Stimulated activated CD4-positive, alpha-beta T cell treated with anti-CD3 and anti-CD28 coated beads, Interleukin-4, amount 100 ng/mL, for 24 hours (primary cell): ENCODE data around the gene KCNMA1.
"Not testable (repeated sequence)": the region's sequence is repeated elsewhere in the genome, so short reads cannot be mapped to it uniquely, and the experiment has no call there.

Experiments
- DNase-seq: peaks from one replicate; pipeline ENCODE4 v3.0.0-alpha.2; 2020

Gene KCNMA1

GRCh38 chr10:77602913-77603533 lies 34.6 kb downstream of the KCNMA1 start:
- DNase-seq = no peak

- no peak for DNase-seq
Observed at GRCh38 chr10:77602231-77602912, 35.2 kb downstream of the KCNMA1 start.

DNA sequence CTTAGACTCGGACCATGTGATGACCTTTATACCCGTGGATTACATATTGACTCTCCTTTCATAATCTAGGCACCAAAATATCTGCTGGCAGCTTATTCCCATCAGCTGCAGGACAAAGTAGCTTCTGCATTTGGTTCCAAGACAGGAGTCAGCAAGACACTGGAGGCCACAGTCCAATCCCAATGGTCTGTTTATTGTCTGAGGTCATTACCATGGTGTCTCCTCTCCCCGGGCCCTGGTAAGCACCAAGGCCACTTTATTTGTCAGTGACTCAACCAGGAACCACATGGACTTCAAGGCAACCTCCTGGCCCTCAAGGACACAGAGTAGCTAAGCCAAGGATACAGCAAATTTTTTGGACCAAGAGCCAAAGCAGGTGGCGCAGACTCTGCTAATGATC lies 36.1 kb downstream of the KCNMA1 start:
- DNase-seq = no peak

- no peak for DNase-seq
Observed at GRCh38 chr10:77600640-77601039, 37.0 kb downstream of the KCNMA1 start.

DNA sequence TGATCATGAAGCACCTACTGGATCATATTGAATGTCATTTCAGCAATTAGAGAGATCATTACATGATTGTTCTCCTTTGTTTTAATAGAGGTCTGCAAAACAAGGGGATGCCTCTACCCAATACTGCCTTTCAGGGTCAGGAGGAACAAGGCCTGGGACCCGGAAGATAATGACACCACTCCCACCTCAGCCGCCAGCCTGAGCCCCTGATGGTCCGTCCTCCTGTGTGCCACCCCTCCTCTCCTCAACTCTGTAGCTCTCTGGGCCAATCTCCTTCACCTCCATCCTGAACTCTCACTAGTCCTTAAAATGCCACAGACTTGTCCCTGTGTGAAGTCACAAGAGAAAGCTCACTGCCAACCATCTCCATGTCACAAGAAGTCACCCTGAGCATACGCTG lies 38.0 kb downstream of the KCNMA1 start:
- no peak for DNase-seq

DNA sequence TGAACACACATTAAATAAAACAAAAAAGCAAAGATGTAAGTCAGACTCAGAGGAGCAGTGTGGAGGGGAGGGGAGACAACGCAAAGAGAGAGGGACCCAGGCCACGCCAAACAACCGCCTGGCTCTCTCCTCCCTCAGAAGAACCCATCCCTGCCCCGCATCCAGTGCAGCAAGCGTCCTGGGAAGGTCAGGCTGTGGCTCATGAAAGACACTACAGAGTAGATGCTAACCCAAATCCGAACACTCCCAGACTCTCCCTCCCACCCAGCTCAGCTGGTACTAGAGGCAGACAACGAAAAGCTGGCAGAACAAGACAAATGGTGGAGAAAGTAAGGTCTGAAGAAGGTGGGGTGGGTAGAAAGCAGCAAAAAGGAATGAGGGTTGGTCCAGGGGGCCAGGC lies 39.0 kb downstream of the KCNMA1 start:
- DNase-seq = no peak

GRCh38 chr10:77597560-77597959 lies 40.0 kb downstream of the KCNMA1 start:
- DNase-seq = no peak

GRCh38 chr10:77594471-77594783 lies 43.2 kb downstream of the KCNMA1 start:
- DNase-seq = no peak

DNA sequence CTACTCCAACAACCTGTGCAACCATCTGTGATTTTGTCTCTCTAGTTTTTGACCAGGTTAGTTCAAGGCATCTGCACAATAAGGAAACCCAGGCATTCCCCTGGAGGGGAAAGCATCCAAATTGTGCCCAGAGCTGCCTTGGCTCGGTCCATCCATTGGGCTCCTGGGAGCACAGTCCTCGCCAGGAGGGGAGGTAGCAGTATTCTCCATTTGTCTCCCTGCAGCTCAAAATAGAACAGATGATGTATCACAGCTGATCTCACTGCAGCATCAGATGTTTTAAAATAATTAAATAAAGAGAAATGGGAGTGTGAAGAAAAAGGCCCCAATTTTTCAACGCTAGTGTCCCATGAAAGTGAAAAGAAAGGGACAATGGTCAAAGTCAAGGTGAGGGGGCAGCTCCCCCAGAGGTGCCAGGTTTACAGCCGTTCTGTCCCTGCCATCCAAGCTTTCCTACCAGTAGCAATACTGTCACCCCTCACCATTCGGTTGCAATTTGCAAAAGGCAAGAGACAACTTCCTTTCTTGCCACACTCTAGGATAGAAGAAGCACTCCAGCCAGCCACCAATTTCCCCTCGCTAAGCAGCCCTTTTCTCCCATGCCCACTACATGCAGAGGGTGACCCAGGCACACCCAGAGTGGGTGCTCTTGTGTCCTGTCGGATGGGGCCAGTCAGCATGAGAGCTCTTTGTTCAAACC lies 43.7 kb downstream of the KCNMA1 start:
- DNase-seq = no peak

DNA sequence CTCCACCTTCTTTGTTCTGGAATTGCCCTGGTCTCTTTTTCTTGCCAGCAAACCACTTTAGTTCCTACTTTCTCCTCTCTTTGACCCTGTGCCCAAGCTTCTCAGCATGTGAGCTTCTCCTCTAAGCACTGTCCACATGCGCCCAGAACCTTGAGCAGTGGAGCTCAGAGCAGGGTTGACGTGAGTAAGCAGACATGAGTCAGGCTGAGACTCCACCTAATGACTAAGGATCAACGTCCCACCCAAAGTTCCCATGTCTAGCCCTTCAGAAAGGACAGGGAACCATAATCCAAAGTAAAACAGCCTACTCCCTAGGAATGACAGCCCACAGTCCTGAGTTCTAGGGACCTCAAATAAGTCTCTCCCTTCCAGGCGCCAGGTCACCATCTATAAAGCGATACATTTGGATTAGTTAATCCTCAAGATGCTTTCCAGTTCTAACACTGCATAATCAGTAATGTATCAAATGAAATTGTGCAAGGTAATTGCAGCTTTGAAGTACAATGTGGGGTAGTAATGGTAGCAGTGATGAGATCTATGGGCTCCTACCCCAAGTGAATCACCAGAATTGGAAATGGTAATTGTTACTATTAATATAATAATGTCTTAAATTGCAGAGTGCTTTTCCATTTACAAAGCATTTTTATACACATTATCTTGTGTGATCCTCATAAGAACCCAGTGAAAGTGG lies 44.5 kb downstream of the KCNMA1 start:
- no peak for DNase-seq

GRCh38 chr10:77592510-77592909 lies 45.1 kb downstream of the KCNMA1 start:
- no peak for DNase-seq

GRCh38 chr10:77591238-77591880 lies 46.2 kb downstream of the KCNMA1 start:
- no peak for DNase-seq

GRCh38 chr10:77590344-77591237 lies 47.0 kb downstream of the KCNMA1 start:
- DNase-seq = no peak

DNA sequence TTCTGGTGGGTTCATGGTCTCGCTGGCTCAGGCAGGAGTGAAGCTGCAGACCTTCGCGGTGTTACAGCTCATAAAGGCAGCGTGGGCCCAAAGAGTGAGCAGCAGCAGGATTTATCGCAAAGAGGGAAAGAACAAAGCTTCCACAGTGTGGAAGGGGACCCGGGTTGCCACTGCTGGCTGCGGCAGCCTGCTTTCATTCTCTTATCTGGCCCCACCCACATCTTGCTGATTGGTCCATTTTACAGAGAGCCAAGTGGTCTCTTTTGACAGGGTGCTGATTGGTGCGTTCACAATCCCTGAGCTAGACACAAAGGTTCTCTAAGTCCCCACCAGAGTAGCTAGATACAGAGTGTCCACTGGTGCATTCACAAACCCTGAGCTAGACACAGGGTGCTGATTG lies 47.9 kb downstream of the KCNMA1 start:
- not testable (repeated sequence) for DNase-seq

DNA sequence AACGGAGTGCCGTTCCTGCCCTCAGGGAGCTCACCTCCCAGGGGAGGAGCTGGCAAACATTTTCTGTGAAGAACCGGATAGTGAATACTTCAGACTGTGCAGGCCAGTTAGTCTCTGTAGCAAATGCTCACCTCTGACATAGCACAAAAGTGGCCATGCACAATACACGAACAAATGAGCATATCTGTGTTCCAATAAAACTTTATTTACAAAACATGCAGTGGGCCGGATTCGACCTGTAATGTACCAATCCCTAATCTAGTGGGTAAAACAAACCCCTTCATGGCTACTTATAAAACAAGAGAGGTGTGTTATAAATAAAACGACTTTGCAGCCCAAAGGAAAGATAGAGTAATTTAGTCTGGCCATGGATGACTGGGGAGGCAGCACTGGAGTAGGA lies 48.7 kb downstream of the KCNMA1 start:
- DNase-seq = no peak

GRCh38 chr10:77587416-77587790 lies 50.2 kb downstream of the KCNMA1 start:
- no peak for DNase-seq

- DNase-seq = no peak
Observed at GRCh38 chr10:77586719-77587415, 50.7 kb downstream of the KCNMA1 start.

GRCh38 chr10:77584938-77585337 lies 52.7 kb downstream of the KCNMA1 start:
- DNase-seq = no peak

DNA sequence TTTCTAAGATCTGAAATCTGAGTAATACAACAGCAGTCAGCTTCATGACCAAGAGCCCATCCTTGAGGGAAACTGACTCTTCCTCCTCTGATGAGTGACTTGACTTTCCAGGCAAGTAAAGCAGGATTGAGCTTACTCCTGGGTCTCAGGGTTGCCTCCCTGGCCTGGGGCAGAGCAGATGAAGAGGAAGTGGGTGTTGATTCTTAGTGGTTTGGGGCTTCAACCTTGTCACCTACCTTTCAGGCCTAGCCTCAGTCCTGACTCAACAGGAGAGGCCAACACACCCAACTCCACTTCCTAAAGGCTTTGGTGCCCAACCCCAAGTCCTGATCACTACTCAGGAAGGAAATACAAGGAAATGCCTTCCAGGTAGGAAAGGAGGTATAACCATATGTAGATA lies 54.1 kb downstream of the KCNMA1 start:
- no peak for DNase-seq

DNA sequence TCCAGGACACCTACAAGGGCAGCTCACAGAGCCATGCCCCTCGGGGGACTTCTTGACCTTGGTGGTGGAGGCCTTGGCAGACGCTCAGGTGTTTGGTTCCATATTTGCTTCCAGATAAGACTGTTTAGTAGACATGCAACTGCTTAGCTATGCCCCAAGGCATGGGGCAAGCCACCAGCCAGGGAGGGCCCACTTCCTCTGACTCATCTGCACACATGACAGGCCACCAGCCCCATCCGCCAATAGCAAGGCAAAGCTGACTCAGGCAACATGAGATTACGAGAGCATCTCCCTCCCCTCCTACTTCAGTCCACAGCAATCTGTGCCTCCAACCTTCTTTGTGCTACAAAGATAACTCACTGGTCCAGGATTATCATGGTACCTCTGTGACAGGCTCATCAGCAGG lies 54.9 kb downstream of the KCNMA1 start:
- DNase-seq = no peak

DNA sequence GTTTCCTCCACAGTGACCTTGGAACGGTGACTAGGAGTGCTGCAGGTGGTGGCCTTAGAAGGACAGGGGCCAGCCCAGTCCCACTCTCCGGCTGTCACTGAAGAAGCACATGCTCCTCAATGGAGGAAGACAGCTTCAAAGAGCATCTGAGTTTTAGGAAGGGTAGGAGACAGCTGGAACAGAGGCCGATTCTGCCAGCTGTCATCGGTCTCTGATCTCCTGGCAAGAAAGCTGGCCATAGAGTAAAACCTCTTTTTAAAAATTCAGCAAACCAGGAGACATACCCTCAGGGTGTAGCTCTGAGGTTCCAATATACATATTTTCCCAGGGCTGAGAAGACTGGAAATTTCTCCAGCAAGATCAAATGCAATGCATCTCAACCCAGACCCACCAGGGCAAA lies 55.9 kb downstream of the KCNMA1 start:
- no peak for DNase-seq

GRCh38 chr10:77580482-77580881 lies 57.1 kb downstream of the KCNMA1 start:
- DNase-seq = no peak
